GM12874 (cell line): ENCODE data around the gene HTT.

Experiments
- TF ChIP-seq, protein P1 (sequence below): IDR thresholded peaks from 2 replicates; pipeline ENCODE4 v1.5.1; 2011; ENCODE audit warnings: low read depth, mild to moderate bottlenecking, control low read depth, low read length, moderate library complexity; ENCODE audit not compliant: insufficient read depth

HTT gene

DNA sequence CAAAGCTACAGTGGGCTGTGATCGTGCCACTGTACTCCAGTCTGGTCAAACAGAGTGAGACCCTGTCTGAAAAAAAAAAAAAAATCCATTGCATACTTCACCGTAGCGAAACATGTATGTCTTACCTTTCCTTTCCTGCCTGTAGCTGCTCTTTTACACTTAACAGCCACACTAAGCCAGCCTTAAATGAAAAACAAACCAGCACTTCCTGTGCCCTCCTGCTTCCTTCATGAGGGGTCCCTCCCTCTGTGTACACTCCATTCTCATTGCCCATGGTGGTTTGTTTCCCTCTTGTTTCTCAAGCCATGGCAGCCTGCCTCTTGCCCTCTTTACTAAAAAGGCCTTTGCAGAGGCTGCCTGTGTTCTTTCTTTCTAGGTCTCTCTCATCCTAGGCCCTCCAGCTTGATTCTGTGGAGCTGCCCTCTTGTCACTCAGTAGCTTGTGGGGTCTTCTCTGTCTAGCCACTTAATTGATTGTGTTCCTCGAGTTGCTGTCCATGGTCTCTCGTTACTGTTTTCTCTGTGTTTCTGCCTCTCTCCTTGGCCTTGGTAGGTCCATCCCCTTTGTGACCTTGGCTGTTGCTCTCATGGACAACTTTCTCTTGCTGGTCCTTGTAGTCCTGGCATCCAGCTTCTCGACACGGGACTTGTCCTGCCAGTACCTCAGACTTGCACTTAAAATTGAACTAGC is 122.3 kb downstream of the HTT start:
- TF ChIP-seq, protein P1, sequence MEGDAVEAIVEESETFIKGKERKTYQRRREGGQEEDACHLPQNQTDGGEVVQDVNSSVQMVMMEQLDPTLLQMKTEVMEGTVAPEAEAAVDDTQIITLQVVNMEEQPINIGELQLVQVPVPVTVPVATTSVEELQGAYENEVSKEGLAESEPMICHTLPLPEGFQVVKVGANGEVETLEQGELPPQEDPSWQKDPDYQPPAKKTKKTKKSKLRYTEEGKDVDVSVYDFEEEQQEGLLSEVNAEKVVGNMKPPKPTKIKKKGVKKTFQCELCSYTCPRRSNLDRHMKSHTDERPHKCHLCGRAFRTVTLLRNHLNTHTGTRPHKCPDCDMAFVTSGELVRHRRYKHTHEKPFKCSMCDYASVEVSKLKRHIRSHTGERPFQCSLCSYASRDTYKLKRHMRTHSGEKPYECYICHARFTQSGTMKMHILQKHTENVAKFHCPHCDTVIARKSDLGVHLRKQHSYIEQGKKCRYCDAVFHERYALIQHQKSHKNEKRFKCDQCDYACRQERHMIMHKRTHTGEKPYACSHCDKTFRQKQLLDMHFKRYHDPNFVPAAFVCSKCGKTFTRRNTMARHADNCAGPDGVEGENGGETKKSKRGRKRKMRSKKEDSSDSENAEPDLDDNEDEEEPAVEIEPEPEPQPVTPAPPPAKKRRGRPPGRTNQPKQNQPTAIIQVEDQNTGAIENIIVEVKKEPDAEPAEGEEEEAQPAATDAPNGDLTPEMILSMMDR, result no peak

DNA sequence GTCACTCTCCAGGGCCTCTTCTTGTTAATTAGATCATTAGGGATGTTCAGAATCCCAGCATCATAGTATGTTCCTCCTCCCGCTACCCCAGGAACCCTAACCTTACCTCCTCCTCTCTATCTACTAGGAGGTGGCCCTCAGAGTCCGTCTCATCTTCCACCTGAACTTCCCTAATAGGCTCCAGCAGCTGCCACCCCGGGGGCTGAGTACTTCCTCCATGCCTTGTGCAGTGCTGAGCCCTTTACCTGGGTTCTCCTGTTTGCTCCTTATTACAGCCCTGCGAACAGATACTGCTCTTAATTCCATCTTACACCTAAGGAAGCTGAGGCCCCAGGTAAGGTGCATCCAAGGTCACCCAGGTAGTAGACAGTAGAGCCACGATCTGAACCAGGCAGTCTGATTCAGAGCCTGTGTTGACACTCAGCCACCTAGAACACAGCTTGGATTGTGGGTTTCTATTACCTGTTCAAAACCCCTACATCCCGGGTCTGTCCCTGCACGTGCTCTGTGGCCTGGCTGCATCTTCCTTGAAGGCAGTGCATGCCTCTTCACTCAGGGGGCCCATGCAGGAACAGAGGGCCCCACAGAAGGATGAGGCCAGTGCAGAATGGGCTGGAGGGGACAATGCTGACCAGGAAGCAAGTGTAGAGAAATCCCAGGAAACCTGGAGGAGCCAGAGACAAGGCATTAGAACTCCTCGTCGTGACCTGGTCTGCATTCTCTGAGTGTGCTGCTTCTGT is 123.1 kb downstream of the HTT start:
- TF ChIP-seq, protein P1, result no peak

DNA sequence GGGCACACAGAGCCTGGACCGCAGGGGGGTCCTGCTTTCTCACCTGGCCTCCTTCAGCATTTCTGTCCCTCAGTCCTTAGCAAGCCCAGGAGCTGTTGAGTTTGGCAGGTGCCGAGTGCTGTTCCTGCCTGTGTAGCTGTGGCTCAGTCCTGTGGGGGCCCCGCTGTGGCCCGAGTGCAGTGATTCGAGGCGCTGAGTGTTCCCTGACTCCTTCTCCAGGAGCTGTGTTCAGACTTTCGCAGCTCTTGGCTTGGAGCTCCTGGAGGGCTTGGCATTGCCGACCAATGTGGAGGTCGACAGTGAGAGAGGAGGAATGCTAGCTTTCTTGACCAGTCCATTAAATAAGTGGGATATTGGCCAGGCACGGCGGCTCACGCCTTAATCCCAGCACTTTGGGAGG is 124.4 kb downstream of the HTT start:
- TF ChIP-seq, protein P1, result no peak

DNA sequence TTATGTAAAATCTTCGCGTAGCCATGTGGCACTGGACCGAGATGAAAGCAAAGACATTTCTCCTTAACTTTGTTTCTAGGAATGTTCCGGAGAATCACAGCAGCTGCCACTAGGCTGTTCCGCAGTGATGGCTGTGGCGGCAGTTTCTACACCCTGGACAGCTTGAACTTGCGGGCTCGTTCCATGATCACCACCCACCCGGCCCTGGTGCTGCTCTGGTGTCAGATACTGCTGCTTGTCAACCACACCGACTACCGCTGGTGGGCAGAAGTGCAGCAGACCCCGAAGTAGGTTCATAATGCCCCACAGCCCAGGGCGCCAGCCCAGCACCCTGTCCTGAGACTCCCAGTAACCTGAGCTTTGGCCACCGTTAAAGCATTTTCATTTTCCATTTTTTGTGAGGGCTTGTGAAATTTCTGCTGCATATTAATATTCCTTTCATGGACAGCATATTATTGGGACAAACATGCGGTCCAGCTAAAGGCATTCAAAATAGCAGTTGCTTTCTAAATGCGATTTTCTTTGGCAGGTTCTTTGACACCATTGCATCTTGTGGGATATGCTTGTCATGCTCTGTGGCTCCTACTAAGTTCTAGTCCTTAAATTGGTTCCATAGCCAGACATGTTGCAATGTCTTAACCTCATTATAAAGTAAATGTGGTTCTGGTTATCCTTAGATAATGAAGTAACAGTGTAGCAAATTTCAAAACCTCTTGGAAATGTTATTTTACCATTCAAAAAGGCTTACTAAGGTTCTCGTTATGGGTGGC is 125.4 kb downstream of the HTT start:
- TF ChIP-seq, protein P1, result no peak

DNA sequence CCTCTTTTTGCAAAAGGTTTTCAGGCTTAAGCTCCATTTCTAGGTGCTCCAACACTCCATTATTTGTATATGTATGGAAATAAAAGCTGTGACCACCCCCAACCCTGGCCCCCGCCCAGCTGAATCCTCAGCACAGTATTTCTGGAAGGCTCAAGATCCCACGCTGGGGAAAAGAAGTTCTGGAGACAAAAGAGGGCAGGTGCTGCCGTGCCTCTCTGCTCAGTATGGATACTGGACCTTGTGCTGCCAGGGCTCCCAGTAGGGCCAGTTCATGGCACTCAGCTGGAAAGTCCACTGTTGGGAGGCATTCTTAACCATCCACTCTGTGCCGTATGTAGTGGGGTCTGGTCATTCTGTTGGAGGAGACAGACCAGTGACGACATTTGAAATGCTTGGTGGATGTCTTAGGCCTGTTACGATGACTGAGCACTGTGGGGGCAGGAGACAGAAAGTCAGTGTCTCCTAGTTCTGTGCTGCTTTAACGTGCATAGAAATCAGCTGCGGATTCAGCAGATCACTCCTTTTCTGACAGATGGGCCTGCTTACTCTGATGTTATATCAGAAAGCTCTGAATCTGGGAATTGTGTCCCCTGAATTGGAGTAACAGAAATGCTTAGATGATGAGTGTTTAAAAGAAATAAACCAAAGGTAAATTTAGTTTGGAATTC is 126.1 kb downstream of the HTT start:
- TF ChIP-seq, protein P1, result no peak

DNA sequence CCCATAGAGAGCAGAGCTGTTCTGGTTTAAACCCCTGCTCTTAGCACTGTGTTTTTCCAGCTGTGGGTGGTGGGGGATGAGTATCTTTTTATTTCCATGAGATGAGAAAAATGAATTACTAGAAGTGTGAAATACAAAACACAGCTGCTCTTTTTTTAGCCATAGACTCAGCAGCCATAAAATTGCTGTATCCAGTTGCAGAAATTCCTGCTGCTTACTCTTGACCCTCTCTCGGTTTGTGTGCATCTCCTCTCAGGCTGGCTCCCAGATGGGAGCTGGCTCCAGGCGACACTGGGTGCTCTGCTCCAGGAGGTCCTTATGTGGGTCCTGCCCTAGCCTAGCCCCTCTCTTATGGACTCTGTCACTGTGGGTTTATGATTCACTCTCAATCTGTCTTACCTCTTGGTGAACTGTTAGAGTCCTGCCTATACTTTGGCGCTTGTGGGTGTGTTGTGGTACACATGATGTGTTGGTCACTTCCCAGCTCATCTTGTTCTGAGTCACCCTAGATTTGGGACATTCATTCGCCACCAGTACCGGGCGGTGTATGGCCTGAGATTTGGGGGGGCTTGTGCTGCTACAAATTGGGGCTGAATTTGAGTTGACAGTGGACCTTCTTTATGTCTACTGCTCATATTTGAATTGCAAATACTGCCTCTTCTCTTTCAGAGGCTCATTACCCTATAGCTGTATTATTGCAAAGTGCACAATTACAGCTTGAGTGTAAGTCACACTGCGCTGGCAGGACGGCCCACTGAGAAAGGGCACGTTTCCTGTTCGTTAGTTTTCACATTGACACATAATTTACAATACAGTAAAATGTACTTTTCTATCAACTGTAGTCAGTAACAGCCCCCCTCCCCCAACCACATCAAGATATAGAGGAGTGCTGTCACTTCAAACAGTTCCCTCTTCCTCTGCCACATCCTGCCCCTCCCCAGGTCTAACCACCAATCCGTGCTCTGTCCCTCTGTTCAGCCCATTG is 127.5 kb downstream of the HTT start:
- TF ChIP-seq, protein P1, result no peak
